Neural cell (in vitro differentiated cells): ENCODE results near the gene DPM2. TPM values are rescaled to one million over a fixed set of nuclear protein-coding genes. Genes with fewer than 3 reads are reported as not detected.

Source experiments
- H2AFZ ChIP-seq: fragments of 200-600, 300-800 bp; sonication (generic), shearing (Covaris generic); 2 replicates; pipeline ENCODE4 v1.6.0; 2014; ENCODE audit warnings: low read depth, mild to moderate bottlenecking, antibody characterized with exemption, low read length, moderate library complexity
- H3F3A ChIP-seq: fragments of 200-600 bp; shearing (Covaris generic); 2 replicates; pipeline ENCODE4 v1.6.1; 2016; ENCODE audit warnings: mild to moderate bottlenecking, moderate library complexity, mixed read lengths, antibody characterized with exemption, low read length; ENCODE audit not compliant: insufficient read depth, poor library complexity, severe bottlenecking
- H3K27ac ChIP-seq: fragments of 200-600, 300-800 bp; sonication (generic), shearing (Covaris generic); 2 replicates; pipeline ENCODE4 v1.5.1; 2014; ENCODE audit warnings: mild to moderate bottlenecking, low read length, moderate library complexity
- H3K27me3 ChIP-seq: fragments of 300-800, 200-600 bp; sonication (generic), shearing (Covaris generic); 2 replicates; pipeline ENCODE4 v1.6.0; 2014; ENCODE audit warnings: mild to moderate bottlenecking, low read depth, low read length, moderate library complexity; ENCODE audit not compliant: insufficient read depth
- H3K36me3 ChIP-seq: fragments of 300-800, 200-600 bp; sonication (generic), shearing (Covaris generic); 2 replicates; pipeline ENCODE4 v1.5.1; 2014; ENCODE audit warnings: mild to moderate bottlenecking, antibody characterized with exemption, low read length, moderate library complexity; ENCODE audit not compliant: insufficient read depth
- H3K4me2 ChIP-seq: fragments of 300-800, 200-600 bp; sonication (generic), shearing (Covaris generic); 2 replicates; pipeline ENCODE4 v1.6.0; 2014; ENCODE audit warnings: mild to moderate bottlenecking, low read length
- H3K4me3 ChIP-seq: fragments of 300-800, 200-600 bp; sonication (generic), shearing (Covaris generic); 2 replicates; pipeline ENCODE4 v1.5.1; 2014; ENCODE audit warnings: mild to moderate bottlenecking, low read length, moderate library complexity
- H3K79me2 ChIP-seq: fragments of 200-600 bp; shearing (Covaris generic); replicated peaks from 2 replicates; pipeline ENCODE4 v1.6.0; 2014; ENCODE audit warnings: mild to moderate bottlenecking, low read length, moderate library complexity; ENCODE audit not compliant: insufficient read depth
- H3K9ac ChIP-seq: fragments of 300-800, 200-600 bp; sonication (generic), shearing (Covaris generic); 2 replicates; pipeline ENCODE4 v1.6.1; 2016; ENCODE audit warnings: mild to moderate bottlenecking, low read length, mixed read lengths
- H3K9me2 ChIP-seq: fragments of 200-600 bp; shearing (Covaris generic); 2 replicates; pipeline ENCODE4 v1.6.1; 2016; ENCODE audit warnings: mild to moderate bottlenecking, low read length, mixed read lengths; ENCODE audit not compliant: insufficient read depth
- H3K9me3 ChIP-seq: fragments of 200-600, 300-800 bp; sonication (generic), shearing (Covaris generic); 2 replicates; pipeline ENCODE4 v1.6.1; 2016; ENCODE audit warnings: mild to moderate bottlenecking, mixed run types, low read length, moderate library complexity, mixed read lengths
- H4K20me1 ChIP-seq: fragments of 200-600 bp; shearing (Covaris generic); 2 replicates; pipeline ENCODE4 v1.6.1; 2016; ENCODE audit warnings: mild to moderate bottlenecking, mixed run types; ENCODE audit not compliant: insufficient read depth
- CTCF ChIP-seq: fragments of 450-650 bp; IDR thresholded peaks from 2 replicates; pipeline ENCODE4 v1.5.1; 2014; ENCODE audit warnings: antibody characterized with exemption, mild to moderate bottlenecking, moderate library complexity; ENCODE audit not compliant: poor library complexity, severe bottlenecking
- EP300 ChIP-seq: fragments of 450-650 bp; conservative IDR thresholded peaks from 2 replicates; pipeline ENCODE4 v1.6.1; 2014; ENCODE audit warnings: antibody characterized with exemption, mild to moderate bottlenecking, moderate library complexity; ENCODE audit not compliant: poor library complexity, severe bottlenecking
- EZH2 ChIP-seq: fragments of 200-600, 300-800 bp; shearing (Covaris generic), sonication (generic); IDR thresholded peaks from 2 replicates; pipeline ENCODE4 v1.6.1; 2014; ENCODE audit warnings: antibody characterized with exemption, low read length, borderline replicate concordance, mild to moderate bottlenecking; ENCODE audit not compliant: insufficient read depth, poor library complexity, severe bottlenecking
- MXI1 ChIP-seq: fragments of 450-650 bp; conservative IDR thresholded peaks from 2 replicates; pipeline ENCODE4 v1.6.1; 2014; ENCODE audit warnings: antibody characterized with exemption, mild to moderate bottlenecking; ENCODE audit not compliant: poor library complexity, severe bottlenecking
- POLR2AphosphoS5 ChIP-seq: IDR thresholded peaks from 2 replicates; pipeline ENCODE4 v1.6.1; 2012
- RAD21 ChIP-seq: fragments of 450-650 bp; conservative IDR thresholded peaks from 2 replicates; pipeline ENCODE4 v1.6.1; 2014; ENCODE audit warnings: antibody characterized with exemption, mild to moderate bottlenecking, moderate library complexity
- SMC3 ChIP-seq: fragments of 450-650 bp; conservative IDR thresholded peaks from 2 replicates; pipeline ENCODE4 v1.6.1; 2014; ENCODE audit warnings: antibody characterized with exemption, mild to moderate bottlenecking, moderate library complexity; ENCODE audit not compliant: poor library complexity
- TAF1 ChIP-seq: IDR thresholded peaks from 2 replicates; pipeline ENCODE4 v1.6.1; 2012; ENCODE audit warnings: low read depth
- polyA plus RNA-seq: library from polyadenylated mRNA; depleted of rRNA; stranded (reverse); fragments of >200 nt; gene quantifications from 2 replicates; pipeline ENCODE4 v1.2.3, GENCODE V29; 2014
- TF ChIP-seq, protein P1 (sequence below): IDR thresholded peaks from 2 replicates; pipeline ENCODE4 v1.6.1; 2012; ENCODE audit warnings: borderline replicate concordance

Gene DPM2
- polyA plus RNA-seq, 1 donor from 2014 or later = 30.5 TPM

GRCh38 chr9:127977884-127978647, 40.4 kb upstream of the DPM2 start:
- no peaks in the 10 kb centered on the region for H3K9me3 ChIP-seq
- peak overlapping the region; percentile 92 for H3K4me2 ChIP-seq
- no peaks in the 10 kb centered on the region for H3K27me3 ChIP-seq
- H3K9me2 ChIP-seq = no peaks in the 10 kb centered on the region
- no peak overlapping the region for H3K27ac ChIP-seq
- H3K9ac ChIP-seq = peak overlapping the region; percentile 79
- H3K4me3 ChIP-seq = peak overlapping the region; percentile 93
- TF ChIP-seq MXI1 (no peak), POLR2AphosphoS5 (no peak), EZH2 (no peak), RAD21 (no peak), CTCF (no peak), EP300 (no peak), TAF1 (no peak), SMC3 (no peak)
- TF ChIP-seq, protein P1, sequence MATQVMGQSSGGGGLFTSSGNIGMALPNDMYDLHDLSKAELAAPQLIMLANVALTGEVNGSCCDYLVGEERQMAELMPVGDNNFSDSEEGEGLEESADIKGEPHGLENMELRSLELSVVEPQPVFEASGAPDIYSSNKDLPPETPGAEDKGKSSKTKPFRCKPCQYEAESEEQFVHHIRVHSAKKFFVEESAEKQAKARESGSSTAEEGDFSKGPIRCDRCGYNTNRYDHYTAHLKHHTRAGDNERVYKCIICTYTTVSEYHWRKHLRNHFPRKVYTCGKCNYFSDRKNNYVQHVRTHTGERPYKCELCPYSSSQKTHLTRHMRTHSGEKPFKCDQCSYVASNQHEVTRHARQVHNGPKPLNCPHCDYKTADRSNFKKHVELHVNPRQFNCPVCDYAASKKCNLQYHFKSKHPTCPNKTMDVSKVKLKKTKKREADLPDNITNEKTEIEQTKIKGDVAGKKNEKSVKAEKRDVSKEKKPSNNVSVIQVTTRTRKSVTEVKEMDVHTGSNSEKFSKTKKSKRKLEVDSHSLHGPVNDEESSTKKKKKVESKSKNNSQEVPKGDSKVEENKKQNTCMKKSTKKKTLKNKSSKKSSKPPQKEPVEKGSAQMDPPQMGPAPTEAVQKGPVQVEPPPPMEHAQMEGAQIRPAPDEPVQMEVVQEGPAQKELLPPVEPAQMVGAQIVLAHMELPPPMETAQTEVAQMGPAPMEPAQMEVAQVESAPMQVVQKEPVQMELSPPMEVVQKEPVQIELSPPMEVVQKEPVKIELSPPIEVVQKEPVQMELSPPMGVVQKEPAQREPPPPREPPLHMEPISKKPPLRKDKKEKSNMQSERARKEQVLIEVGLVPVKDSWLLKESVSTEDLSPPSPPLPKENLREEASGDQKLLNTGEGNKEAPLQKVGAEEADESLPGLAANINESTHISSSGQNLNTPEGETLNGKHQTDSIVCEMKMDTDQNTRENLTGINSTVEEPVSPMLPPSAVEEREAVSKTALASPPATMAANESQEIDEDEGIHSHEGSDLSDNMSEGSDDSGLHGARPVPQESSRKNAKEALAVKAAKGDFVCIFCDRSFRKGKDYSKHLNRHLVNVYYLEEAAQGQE = no peak
- H2AFZ ChIP-seq = no peak overlapping the region
- H3K36me3 ChIP-seq = no peaks in the 10 kb centered on the region
- peaks cover 18% of the 10 kb centered on the region for H4K20me1 ChIP-seq
- H3K79me2 ChIP-seq = peaks cover 64% of the 10 kb centered on the region
- H3F3A ChIP-seq = no peaks in the 10 kb centered on the region

GRCh38 chr9:127977009-127977883, 39.6 kb upstream of the DPM2 start:
- no peaks in the 10 kb centered on the region for H3K36me3 ChIP-seq
- H2AFZ ChIP-seq = no peak overlapping the region
- peak overlapping the region; percentile 92 for H3K4me2 ChIP-seq
- H3K79me2 ChIP-seq = peaks cover 69% of the 10 kb centered on the region
- H3K9ac ChIP-seq = peak overlapping the region; percentile 36
- H3K9me2 ChIP-seq = no peaks in the 10 kb centered on the region
- H3F3A ChIP-seq = no peaks in the 10 kb centered on the region
- H3K27ac ChIP-seq = no peak overlapping the region
- H3K9me3 ChIP-seq = no peaks in the 10 kb centered on the region
- TF ChIP-seq CTCF (no peak), RAD21 (no peak), POLR2AphosphoS5 (no peak), EZH2 (no peak), MXI1 (no peak), SMC3 (no peak), EP300 (no peak), TAF1 (no peak)
- TF ChIP-seq, protein P1 = no peak
- peak overlapping the region; percentile 93 for H3K4me3 ChIP-seq
- peaks cover 18% of the 10 kb centered on the region for H4K20me1 ChIP-seq
- no peaks in the 10 kb centered on the region for H3K27me3 ChIP-seq
